ENCODE results near the gene GRB10. TPM values are rescaled to one million over a fixed set of nuclear protein-coding genes. Genes with fewer than 3 reads are reported as not detected.

The GRB10 gene
- total RNA-seq, 1 donor from 2014 or later = 33.9 TPM

- Mint-ChIP-seq H3K27me3 (ENCODE audit: insufficient read depth, low read depth) (no peaks in the 10 kb centered on the region), H3K4me1 (peaks cover 5% of the 10 kb centered on the region), H3K36me3 (no peaks in the 10 kb centered on the region), H3K4me3 (no peak overlapping the region), H3K9me3 (peaks cover 2% of the 10 kb centered on the region), H3K27ac (no peak overlapping the region)
- no peak overlapping the region for H3K4me3 ChIP-seq
- H3F3A ChIP-seq (ENCODE audit: low read depth) = no peaks in the 10 kb centered on the region
- no peak overlapping the region for H3K4me2 ChIP-seq
- no peaks in the 10 kb centered on the region for H3K27me3 ChIP-seq
- no peak for DNase-seq (ENCODE audit: low spot score)
- H3K9me3 ChIP-seq (ENCODE audit: low read depth) = no peaks in the 10 kb centered on the region
- H3K27ac ChIP-seq = no peak overlapping the region
- no peaks in the 10 kb centered on the region for H4K20me1 ChIP-seq (ENCODE audit: low read depth)
- H2AFZ ChIP-seq (replicated peaks) = no peak overlapping the region
- no peak overlapping the region for H3K9ac ChIP-seq
- no peaks in the 10 kb centered on the region for H3K79me2 ChIP-seq (ENCODE audit: low read depth)
- no peaks in the 10 kb centered on the region for H3K36me3 ChIP-seq
- TF ChIP-seq EZH2phosphoT487 (IDR thresholded peaks at IDR 0.05) (no peak), CTCF (IDR thresholded peaks at IDR 0.05) (no peak), EZH2 (IDR thresholded peaks at IDR 0.05) (no peak)
- peaks cover 10% of the 10 kb centered on the region for H3K4me1 ChIP-seq
These were observed 43.9 kb upstream of the GRB10 start for GRCh38 chr7:50826371-50827172.

- H3K27ac Mint-ChIP-seq = no peak overlapping the region
- no peak overlapping the region for H2AFZ ChIP-seq (replicated peaks)
These were observed 42.8 kb upstream of the GRB10 start for GRCh38 chr7:50825465-50825864.

GRCh38 chr7:50824882-50825281 is 42.2 kb upstream of the GRB10 start:
- Histone ChIP-seq H3K9ac (no peak overlapping the region), H3K36me3 (no peaks in the 10 kb centered on the region), H3K9me3 (ENCODE audit: low read depth) (no peaks in the 10 kb centered on the region), H3K27me3 (no peaks in the 10 kb centered on the region), H3K4me3 (no peak overlapping the region), H4K20me1 (ENCODE audit: low read depth) (no peaks in the 10 kb centered on the region), H3K79me2 (ENCODE audit: low read depth) (no peaks in the 10 kb centered on the region), H3K4me1 (peaks cover 12% of the 10 kb centered on the region), H3K4me2 (no peak overlapping the region), H2AFZ (replicated peaks) (no peak overlapping the region), H3K27ac (no peak overlapping the region), H3F3A (ENCODE audit: low read depth) (no peaks in the 10 kb centered on the region)
- H3K27me3 Mint-ChIP-seq (ENCODE audit: insufficient read depth, low read depth) = no peaks in the 10 kb centered on the region
- no peaks in the 10 kb centered on the region for H3K36me3 Mint-ChIP-seq
- no peak for TF ChIP-seq EZH2 (IDR thresholded peaks at IDR 0.05)
- no peak for TF ChIP-seq EZH2phosphoT487 (IDR thresholded peaks at IDR 0.05)
- TF ChIP-seq CTCF (IDR thresholded peaks at IDR 0.05) = no peak
- no peak overlapping the region for H3K27ac Mint-ChIP-seq
- peaks cover 12% of the 10 kb centered on the region for H3K4me1 Mint-ChIP-seq
- DNase-seq (ENCODE audit: low spot score) = no peak
- H3K9me3 Mint-ChIP-seq = peaks cover 2% of the 10 kb centered on the region
- H3K4me3 Mint-ChIP-seq = no peak overlapping the region

More at GRCh38 chr7:50825465-50825864, 42.8 kb upstream of the GRB10 start:
- peaks cover 12% of the 10 kb centered on the region for H3K4me1 ChIP-seq
- Mint-ChIP-seq H3K4me3 (no peak overlapping the region), H3K9me3 (peaks cover 2% of the 10 kb centered on the region), H3K4me1 (peaks cover 12% of the 10 kb centered on the region), H3K36me3 (no peaks in the 10 kb centered on the region), H3K27me3 (ENCODE audit: insufficient read depth, low read depth) (no peaks in the 10 kb centered on the region)
- H3K4me3 ChIP-seq = no peak overlapping the region
- no peaks in the 10 kb centered on the region for H3K36me3 ChIP-seq
- H3F3A ChIP-seq (ENCODE audit: low read depth) = no peaks in the 10 kb centered on the region
- H3K79me2 ChIP-seq (ENCODE audit: low read depth) = no peaks in the 10 kb centered on the region
- H3K27me3 ChIP-seq = no peaks in the 10 kb centered on the region
- H3K9me3 ChIP-seq (ENCODE audit: low read depth) = no peaks in the 10 kb centered on the region
- no peak for TF ChIP-seq CTCF (IDR thresholded peaks at IDR 0.05)
- no peak for TF ChIP-seq EZH2 (IDR thresholded peaks at IDR 0.05)
- TF ChIP-seq EZH2phosphoT487 (IDR thresholded peaks at IDR 0.05) = no peak
- H3K27ac ChIP-seq = no peak overlapping the region
- H3K9ac ChIP-seq = no peak overlapping the region
- no peaks in the 10 kb centered on the region for H4K20me1 ChIP-seq (ENCODE audit: low read depth)
- H3K4me2 ChIP-seq = no peak overlapping the region
- DNase-seq (ENCODE audit: low spot score) = no peak

Data from neural progenitor cell (in vitro differentiated cells).